Kidney (tissue), 14 donors: ENCODE data around the gene IDH3A. TPM values are rescaled to one million over a fixed set of nuclear protein-coding genes. Genes with fewer than 3 reads are reported as not detected.

Experiments used
- DNase-seq, 5 donors: peaks; one replicate each; pipeline ENCODE4 v3.0.0-alpha.2; 2013 to 2020
- FAIRE-seq: peaks from 2 replicates; lab custom pipeline; 2012; peaks lifted over from hg19 to GRCh38; lab: Jason Lieb, UNC
- H3K27ac ChIP-seq, 2 donors: one replicate each; pipeline ENCODE4 v1.7.0; 2013; ENCODE audit warnings: low read depth in 2 of 2, low read length in 2 of 2, inconsistent platforms in 1 of 2
- H3K27me3 ChIP-seq: one replicate; pipeline ENCODE4 v1.7.1; 2013; ENCODE audit warnings: low read length, inconsistent platforms; ENCODE audit not compliant: control insufficient read depth, insufficient read depth
- H3K36me3 ChIP-seq, 3 donors: one replicate each; pipeline versions ENCODE4 v1.7.0 to v1.7.1; 2013; ENCODE audit warnings: low read length in 3 of 3, control low read depth in 1 of 3, inconsistent platforms in 1 of 3; ENCODE audit not compliant: insufficient read depth in 3 of 3, control insufficient read depth in 2 of 3
- H3K4me1 ChIP-seq, 3 donors: one replicate each; pipeline versions ENCODE4 v1.7.0 to v1.7.1; 2013; ENCODE audit warnings: low read length in 3 of 3, inconsistent platforms in 1 of 3, low read depth in 1 of 3; ENCODE audit not compliant: control insufficient read depth in 2 of 3, insufficient read depth in 2 of 3
- H3K4me3 ChIP-seq, 3 donors: one replicate each; pipeline versions ENCODE4 v1.7.0 to v1.8.1; 2013; ENCODE audit warnings: low read length in 3 of 3, control low read depth in 1 of 3, inconsistent platforms in 1 of 3
- H3K9ac ChIP-seq, 3 donors: one replicate each; pipeline versions ENCODE4 v1.7.0 to v1.7.1; 2013; ENCODE audit warnings: low read length in 3 of 3, control low read depth in 1 of 3, inconsistent platforms in 1 of 3
- H3K9me3 ChIP-seq, 3 donors: one replicate each; pipeline versions ENCODE4 v1.7.0 to v1.7.1; 2013; ENCODE audit warnings: low read length in 3 of 3, control low read depth in 1 of 3, inconsistent platforms in 1 of 3; ENCODE audit not compliant: control insufficient read depth in 2 of 3, insufficient read depth in 1 of 3
- intact Hi-C: fragments of 100-400 bp; cut with DNase I; formaldehyde crosslinking; loops from one replicate; pipeline ENCODE4 v1.11.1; 2022
- polyA plus RNA-seq: library from polyadenylated mRNA; stranded (reverse); fragments of 350-450 nt; fragmentation: Illumina TruSeq; extraction: RNeasy Lipid Tissue Mini Kit (QIAGEN cat#74804); gene quantifications from one replicate; pipeline ENCODE4 v1.2.3, GENCODE V29; 2014; ENCODE audit warnings: low read depth, low replicate concordance; ENCODE audit not compliant: insufficient read depth
- total RNA-seq: library from RNA; stranded (reverse); fragmentation: NEBNext Ultra II Directional; extraction: Animal tissue kit (Norgen Biotek cat#: 25700); gene quantifications from one replicate; pipeline ENCODE4 v1.2.1, GENCODE V29; 2021
- TF ChIP-seq, protein P1 (sequence below): IDR thresholded peaks from 3 replicates; pipeline ENCODE4 v1.5.1; 2012; ENCODE audit warnings: mild to moderate bottlenecking, moderate library complexity, borderline replicate concordance; ENCODE audit not compliant: insufficient read depth; ENCODE audit errors: extremely low read depth
- donor health status: control.
- donor health status: control.
- donor health status: control.
- donor health status: control.
- donor health status: control.
- donor health status: DM: yes; HTN: yes; CAD: no.
- donor health status: Normal renal cell carcinoma (clear cell type).

Gene IDH3A
- total and polyA plus RNA-seq, 2 donors from 2014 or later: 67.5 to 97.2 TPM

DNA sequence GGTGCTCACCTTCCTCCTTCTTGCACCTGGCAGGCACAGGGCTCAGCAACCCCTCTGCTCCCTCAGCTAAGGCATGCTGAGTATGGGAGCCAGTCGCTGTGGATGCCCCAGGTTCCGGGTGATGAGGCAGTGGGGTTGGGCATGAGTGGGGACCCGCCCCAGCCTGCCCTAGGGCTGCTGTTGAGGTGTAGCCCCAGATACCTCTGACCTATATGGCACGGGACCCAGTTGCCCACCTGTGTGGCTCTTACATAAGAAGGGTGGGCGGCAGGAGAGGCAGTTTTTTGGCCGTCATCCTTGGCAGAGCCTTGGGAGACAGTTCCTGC lies 64.2 kb downstream of the IDH3A start:
- intact Hi-C loops: no loop called here
- Histone ChIP-seq H3K4me1 (peaks cover 0 to 8% (median 0%) of the 10 kb centered on the region in 3 donors), H3K27me3 (no peaks in the 10 kb centered on the region), H3K4me3 (no peak overlapping the region), H3K27ac (no peak overlapping the region), H3K9me3 (no peaks in the 10 kb centered on the region), H3K9ac (no peak overlapping the region), H3K36me3 (no peaks in the 10 kb centered on the region)
- DNase-seq (peak in 1 of 5 donors; percentile 57), FAIRE-seq (no peak)
- TF ChIP-seq, protein P1, sequence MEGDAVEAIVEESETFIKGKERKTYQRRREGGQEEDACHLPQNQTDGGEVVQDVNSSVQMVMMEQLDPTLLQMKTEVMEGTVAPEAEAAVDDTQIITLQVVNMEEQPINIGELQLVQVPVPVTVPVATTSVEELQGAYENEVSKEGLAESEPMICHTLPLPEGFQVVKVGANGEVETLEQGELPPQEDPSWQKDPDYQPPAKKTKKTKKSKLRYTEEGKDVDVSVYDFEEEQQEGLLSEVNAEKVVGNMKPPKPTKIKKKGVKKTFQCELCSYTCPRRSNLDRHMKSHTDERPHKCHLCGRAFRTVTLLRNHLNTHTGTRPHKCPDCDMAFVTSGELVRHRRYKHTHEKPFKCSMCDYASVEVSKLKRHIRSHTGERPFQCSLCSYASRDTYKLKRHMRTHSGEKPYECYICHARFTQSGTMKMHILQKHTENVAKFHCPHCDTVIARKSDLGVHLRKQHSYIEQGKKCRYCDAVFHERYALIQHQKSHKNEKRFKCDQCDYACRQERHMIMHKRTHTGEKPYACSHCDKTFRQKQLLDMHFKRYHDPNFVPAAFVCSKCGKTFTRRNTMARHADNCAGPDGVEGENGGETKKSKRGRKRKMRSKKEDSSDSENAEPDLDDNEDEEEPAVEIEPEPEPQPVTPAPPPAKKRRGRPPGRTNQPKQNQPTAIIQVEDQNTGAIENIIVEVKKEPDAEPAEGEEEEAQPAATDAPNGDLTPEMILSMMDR: no peak

DNA sequence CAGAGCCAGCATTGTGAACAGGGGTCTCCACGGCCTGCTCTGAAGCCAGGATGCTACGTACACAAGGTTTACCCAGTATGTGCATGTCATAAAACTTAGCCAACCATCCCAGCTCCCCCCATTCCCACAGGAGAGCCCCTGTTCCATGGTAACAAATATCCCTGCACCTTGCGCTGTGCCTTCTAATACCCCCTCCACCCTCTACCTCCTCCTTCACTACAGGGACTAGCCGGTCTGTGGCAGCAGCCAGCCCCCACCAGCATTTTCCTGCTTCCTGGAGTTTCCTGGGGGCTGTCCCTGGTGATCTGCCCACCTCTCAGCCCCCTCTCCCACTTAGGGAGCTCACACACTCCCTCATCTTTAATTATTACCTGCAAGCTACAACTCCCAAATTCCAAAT lies 64.8 kb downstream of the IDH3A start:
- no peak for FAIRE-seq

DNA sequence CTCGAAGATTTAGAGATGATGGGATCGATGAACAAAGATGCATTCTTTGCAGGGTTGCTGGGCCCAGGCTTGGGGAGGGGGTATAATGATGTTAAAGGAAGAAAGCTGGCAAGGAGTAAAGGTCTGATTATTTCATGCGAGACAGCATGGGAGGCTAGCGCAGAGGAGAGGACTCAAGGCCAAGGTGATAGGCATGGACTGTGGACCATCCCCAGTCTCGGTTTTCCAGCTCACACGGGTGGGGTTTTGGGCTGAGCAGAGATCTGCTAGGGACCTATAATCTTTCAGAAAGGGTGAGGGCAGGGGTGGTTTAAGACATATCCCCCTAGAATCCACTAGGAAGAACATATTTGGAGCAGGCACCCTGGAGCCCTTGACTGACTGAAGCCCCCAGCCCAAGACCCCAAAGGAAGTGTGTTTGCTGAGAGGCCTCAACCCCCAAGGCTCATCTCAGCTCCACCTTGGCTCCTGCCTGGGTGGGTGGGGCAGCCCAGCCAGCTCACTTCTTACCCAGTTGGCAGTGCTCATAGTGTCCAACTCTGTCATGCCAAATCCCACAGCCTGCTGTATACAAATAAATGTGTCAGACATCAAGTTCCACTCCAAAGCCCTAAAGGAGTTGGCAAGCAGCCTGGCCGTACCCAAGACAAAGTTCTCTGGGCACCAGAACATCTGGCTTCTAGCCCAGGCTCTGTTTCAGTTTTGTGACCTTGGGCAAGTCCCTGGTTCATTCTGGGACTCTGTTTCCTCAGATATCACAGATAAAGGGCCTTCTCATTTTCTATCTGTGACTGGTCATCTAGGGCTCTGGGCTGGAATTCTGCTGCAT lies 67.3 kb downstream of the IDH3A start:
- H3K4me1 ChIP-seq: peaks cover 0 to 3% (median 0%) of the 10 kb centered on the region in 3 donors
- H3K36me3 ChIP-seq: no peaks in the 10 kb centered on the region
- H3K9me3 ChIP-seq: no peaks in the 10 kb centered on the region
- FAIRE-seq: no peak
- TF ChIP-seq, protein P1: no peak
- intact Hi-C loops: no loop called here
- DNase-seq: peak in 1 of 5 donors; percentile 57
- H3K4me3 ChIP-seq: no peak overlapping the region
- no peak overlapping the region for H3K9ac ChIP-seq
- no peak overlapping the region for H3K27ac ChIP-seq
- no peaks in the 10 kb centered on the region for H3K27me3 ChIP-seq

More for the DNA sequence above, 64.8 kb downstream of the IDH3A start:
- no peaks in the 10 kb centered on the region for H3K36me3 ChIP-seq
- no peak overlapping the region for H3K4me3 ChIP-seq
- no peak overlapping the region for H3K27ac ChIP-seq
- peak in 2 of 5 donors; percentile 9 to 10 for DNase-seq
- intact Hi-C loops: no loop called here
- H3K27me3 ChIP-seq: no peaks in the 10 kb centered on the region
- H3K9me3 ChIP-seq: no peaks in the 10 kb centered on the region
- TF ChIP-seq, protein P1: no peak
- H3K4me1 ChIP-seq: peaks cover 0 to 8% (median 0%) of the 10 kb centered on the region in 3 donors
- H3K9ac ChIP-seq: no peak overlapping the region
